ENCODE data around the gene RNF213. TPM values are rescaled to one million over a fixed set of nuclear protein-coding genes. Genes with fewer than 3 reads are reported as not detected.

RNF213 gene
- total RNA-seq, 1 donor from 2014 or later = 110 TPM

DNA sequence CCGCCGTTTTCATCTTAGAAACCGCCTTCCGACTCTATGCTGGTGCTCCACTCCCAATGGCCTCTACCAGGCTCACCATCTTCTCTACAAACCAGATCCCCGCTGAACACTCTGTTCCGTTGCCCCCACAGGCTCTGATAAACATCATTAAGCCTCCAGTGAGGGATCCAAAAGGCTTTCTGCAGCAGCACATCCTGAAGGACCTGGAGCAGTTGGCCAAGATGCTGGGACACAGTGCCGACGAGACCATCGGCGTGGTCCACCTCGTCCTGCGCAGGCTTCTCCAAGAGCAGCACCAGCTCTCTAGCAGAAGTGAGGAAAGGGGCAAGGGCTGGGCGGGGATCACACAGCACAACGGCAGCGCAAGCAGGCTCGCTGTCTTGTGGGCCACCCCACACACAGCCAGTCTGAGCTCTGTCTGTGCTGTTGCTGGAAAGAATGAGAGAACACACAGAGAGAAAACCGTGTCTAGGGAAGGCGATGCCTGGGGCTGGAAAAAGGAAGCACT, 120.8 kb downstream of the RNF213 start:
- peak overlapping the region; percentile 13 for H3K4me3 Mint-ChIP-seq (ENCODE audit: unreplicated experiment)
- peaks cover 21% of the 10 kb centered on the region for H3K4me1 Mint-ChIP-seq (ENCODE audit: unreplicated experiment)
- peaks cover 10% of the 10 kb centered on the region for H3K27me3 Mint-ChIP-seq (ENCODE audit: unreplicated experiment)
- TF ChIP-seq, protein P1, sequence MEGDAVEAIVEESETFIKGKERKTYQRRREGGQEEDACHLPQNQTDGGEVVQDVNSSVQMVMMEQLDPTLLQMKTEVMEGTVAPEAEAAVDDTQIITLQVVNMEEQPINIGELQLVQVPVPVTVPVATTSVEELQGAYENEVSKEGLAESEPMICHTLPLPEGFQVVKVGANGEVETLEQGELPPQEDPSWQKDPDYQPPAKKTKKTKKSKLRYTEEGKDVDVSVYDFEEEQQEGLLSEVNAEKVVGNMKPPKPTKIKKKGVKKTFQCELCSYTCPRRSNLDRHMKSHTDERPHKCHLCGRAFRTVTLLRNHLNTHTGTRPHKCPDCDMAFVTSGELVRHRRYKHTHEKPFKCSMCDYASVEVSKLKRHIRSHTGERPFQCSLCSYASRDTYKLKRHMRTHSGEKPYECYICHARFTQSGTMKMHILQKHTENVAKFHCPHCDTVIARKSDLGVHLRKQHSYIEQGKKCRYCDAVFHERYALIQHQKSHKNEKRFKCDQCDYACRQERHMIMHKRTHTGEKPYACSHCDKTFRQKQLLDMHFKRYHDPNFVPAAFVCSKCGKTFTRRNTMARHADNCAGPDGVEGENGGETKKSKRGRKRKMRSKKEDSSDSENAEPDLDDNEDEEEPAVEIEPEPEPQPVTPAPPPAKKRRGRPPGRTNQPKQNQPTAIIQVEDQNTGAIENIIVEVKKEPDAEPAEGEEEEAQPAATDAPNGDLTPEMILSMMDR (IDR thresholded peaks at IDR 0.05; ENCODE audit: unreplicated experiment) = no peak
- H3K36me3 Mint-ChIP-seq (ENCODE audit: low read depth, unreplicated experiment) = peaks cover 75% of the 10 kb centered on the region
- H3K27ac Mint-ChIP-seq (ENCODE audit: unreplicated experiment) = no peak overlapping the region
- H3K9me3 Mint-ChIP-seq (ENCODE audit: unreplicated experiment) = no peaks in the 10 kb centered on the region
- no peak for DNase-seq (ENCODE audit: low spot score)

DNA sequence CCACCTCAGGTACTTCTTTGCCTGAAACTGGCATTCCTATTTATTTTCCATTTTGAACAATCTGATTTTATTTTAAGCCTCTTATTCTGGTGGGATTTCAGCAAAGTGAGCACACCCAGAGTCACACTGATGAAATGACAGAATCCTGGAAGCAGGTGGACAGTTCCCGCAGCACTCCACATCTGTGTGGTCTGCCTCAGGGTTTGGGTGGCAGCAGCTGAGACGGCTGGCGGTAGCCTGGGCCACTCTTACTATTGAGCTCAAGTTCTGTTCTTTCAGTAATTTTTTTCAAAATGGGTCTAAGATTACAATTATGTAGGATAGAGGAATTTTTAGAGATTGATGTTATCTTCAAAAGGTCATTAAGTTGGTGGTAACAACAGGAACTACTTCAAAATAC, 121.8 kb downstream of the RNF213 start:
- no peak for DNase-seq (ENCODE audit: low spot score)
- H3K4me1 Mint-ChIP-seq (ENCODE audit: unreplicated experiment) = peaks cover 18% of the 10 kb centered on the region
- H3K4me3 Mint-ChIP-seq (ENCODE audit: unreplicated experiment) = no peak overlapping the region
- peaks cover 69% of the 10 kb centered on the region for H3K36me3 Mint-ChIP-seq (ENCODE audit: low read depth, unreplicated experiment)
- peaks cover 11% of the 10 kb centered on the region for H3K27me3 Mint-ChIP-seq (ENCODE audit: unreplicated experiment)
- TF ChIP-seq, protein P1 (IDR thresholded peaks at IDR 0.05; ENCODE audit: unreplicated experiment) = no peak
- H3K27ac Mint-ChIP-seq (ENCODE audit: unreplicated experiment) = peak overlapping the region; percentile 30
- no peaks in the 10 kb centered on the region for H3K9me3 Mint-ChIP-seq (ENCODE audit: unreplicated experiment)

DNA sequence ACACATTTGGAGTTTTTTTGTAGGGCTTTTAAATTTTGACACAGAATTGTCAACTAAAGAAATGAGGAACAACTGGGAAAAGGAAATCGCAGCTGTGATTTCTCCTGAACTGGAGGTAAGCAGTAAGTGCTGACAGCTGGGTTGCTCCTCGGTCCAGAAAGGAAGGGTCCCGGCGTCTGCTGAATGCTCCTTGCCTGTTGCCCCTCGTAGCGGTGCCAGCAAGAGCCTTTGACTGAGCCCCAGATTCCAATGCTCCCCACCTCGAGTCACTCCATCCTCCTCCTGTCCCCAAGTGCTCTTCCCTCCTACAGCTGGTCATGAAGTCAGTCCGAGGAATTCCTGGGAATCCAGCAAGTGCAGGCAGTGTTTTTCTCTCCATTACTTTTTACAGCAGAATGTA, 122.3 kb downstream of the RNF213 start:
- TF ChIP-seq, protein P1 (IDR thresholded peaks at IDR 0.05; ENCODE audit: unreplicated experiment) = no peak
- DNase-seq (ENCODE audit: low spot score) = no peak
- Mint-ChIP-seq H3K4me1 (ENCODE audit: unreplicated experiment) (peaks cover 18% of the 10 kb centered on the region), H3K27me3 (ENCODE audit: unreplicated experiment) (peaks cover 11% of the 10 kb centered on the region), H3K4me3 (ENCODE audit: unreplicated experiment) (no peak overlapping the region), H3K9me3 (ENCODE audit: unreplicated experiment) (no peaks in the 10 kb centered on the region), H3K27ac (ENCODE audit: unreplicated experiment) (no peak overlapping the region), H3K36me3 (ENCODE audit: low read depth, unreplicated experiment) (peaks cover 67% of the 10 kb centered on the region)

DNA sequence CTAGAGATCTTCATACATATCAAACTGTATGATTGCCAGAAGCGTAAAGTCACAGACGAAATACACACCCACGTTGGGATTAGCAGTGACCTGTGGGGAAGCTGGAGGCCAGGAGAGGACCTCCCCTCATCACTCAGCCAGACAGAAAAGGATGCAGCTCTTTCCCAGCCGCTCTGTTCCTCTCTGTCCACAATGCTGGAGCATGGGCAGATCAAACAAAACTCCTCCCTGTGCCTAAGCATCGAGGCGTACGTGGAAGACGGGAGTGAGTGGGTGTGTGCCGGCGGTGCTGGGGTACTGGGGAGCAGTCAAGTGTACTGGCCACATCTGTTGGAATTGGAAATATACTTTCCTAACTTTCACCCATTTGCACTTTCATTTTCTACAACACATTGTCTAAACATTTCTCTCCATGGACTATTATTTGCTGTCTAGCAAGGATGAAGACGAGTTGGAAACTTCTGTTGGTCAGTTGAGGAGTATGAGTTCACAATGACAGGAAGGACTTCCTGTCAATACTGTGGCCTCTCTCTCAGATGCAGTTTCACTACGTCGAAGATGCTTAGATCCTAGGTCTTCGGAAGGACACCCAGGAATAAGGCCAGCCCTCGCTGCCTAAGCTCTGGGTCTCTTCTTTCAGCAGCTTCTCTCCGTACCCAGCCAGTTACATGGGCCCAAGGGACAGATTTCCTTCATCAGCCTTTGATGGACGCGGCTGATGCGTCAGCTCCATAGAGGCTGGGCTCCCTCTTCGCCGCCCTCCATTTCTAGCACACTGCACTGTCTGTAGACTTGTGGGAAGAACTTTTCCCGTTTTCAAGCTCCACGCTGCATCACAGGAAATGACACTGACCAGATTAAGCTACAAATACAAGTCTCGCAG, 123.7 kb downstream of the RNF213 start:
- Mint-ChIP-seq H3K36me3 (ENCODE audit: low read depth, unreplicated experiment) (peaks cover 67% of the 10 kb centered on the region), H3K27me3 (ENCODE audit: unreplicated experiment) (peaks cover 13% of the 10 kb centered on the region), H3K27ac (ENCODE audit: unreplicated experiment) (peak overlapping the region; percentile 4)

More for the DNA sequence above, 123.7 kb downstream of the RNF213 start:
- Mint-ChIP-seq H3K9me3 (ENCODE audit: unreplicated experiment) (no peaks in the 10 kb centered on the region), H3K4me3 (ENCODE audit: unreplicated experiment) (no peak overlapping the region), H3K4me1 (ENCODE audit: unreplicated experiment) (peaks cover 18% of the 10 kb centered on the region)
- no peak for DNase-seq (ENCODE audit: low spot score)
- TF ChIP-seq, protein P1 (IDR thresholded peaks at IDR 0.05; ENCODE audit: unreplicated experiment) = no peak
